Keratinocyte (primary cell): ENCODE data around the gene CYP4A22.
"Not testable (repeated sequence)": the region's sequence is repeated elsewhere in the genome, so short reads cannot be mapped to it uniquely, and the experiment has no call there.

Source experiments
- CTCF ChIP-seq, 3 experiments: IDR thresholded peaks in 1 of 3; conservative IDR thresholded peaks in 1 of 3; optimal IDR thresholded peaks in 1 of 3; 2 replicates in 2 of 3; 3 replicates in 1 of 3; pipeline versions ENCODE3 to v1.5.1; 2011; ENCODE audit warnings: low read length in 3 of 3, mild to moderate bottlenecking in 3 of 3, moderate library complexity in 2 of 3, control low read depth in 1 of 3, inconsistent platforms in 1 of 3; ENCODE audit not compliant: insufficient read depth in 2 of 3; ENCODE audit errors: extremely low read depth in 1 of 3
- EZH2 ChIP-seq: IDR thresholded peaks from one replicate; pipeline ENCODE4 v1.6.1; 2012; ENCODE audit warnings: inconsistent platforms, mild to moderate bottlenecking, low read length, moderate library complexity

- not testable (repeated sequence) for TF ChIP-seq CTCF (optimal IDR thresholded peaks at IDR 0.05 in 1 of 3, IDR thresholded peaks at IDR 0.05 in 1 of 3, conservative IDR thresholded peaks at IDR 0.05 in 1 of 3; ENCODE audit: extremely low read depth in 1 of 3, insufficient read depth in 2 of 3, low read length in 3 of 3); EZH2
Measured at GRCh38 chr1:47149162-47149561, 11.9 kb downstream of the CYP4A22 start.
